ENCODE data around the gene MRRF. TPM values are rescaled to one million over a fixed set of nuclear protein-coding genes. Genes with fewer than 3 reads are reported as not detected.

The MRRF gene
- total RNA-seq, 4 donors from 2014 or later = 23.5 to 44.7 (median 38.9) TPM

DNA sequence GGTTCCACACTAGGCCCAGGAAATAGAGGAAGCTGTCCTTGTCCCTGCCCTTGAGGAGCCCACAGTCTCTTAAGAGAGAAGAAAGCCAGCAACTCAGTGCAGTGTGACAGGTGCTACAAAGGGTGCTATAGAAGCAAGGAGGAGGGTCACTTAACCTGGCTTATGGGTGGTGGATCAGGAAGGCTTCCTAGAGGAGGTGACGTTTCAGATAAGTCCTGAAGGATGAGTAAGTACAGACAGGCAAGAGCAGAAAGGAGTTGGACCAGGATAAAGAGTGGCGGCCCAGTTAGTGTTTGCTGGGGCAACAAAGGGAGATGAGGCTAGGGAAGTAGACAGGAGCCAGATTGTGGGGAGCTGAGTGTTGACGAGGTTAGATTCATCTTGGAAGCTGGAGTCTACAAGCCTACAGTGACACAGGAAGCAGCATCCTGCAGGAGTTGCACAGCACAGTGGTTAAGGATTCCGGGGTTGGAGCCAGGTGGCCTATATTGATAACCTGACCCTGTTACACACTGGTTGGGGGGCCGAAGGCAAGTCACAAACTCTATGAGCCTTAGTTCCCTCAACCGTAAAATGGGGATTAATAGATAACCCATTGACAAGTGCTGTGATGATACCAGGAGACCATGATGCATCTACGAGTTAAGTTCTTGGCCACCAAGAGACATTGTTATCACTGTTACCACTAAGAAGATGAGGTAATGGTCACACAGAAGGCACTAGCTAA is 30.5 kb upstream of the MRRF start:
- Histone ChIP-seq H3K27me3 (peaks cover 4 to 5% of the 10 kb centered on the region in 2 donors), H3K4me3 (no peak overlapping the region), H3K36me3 (no peaks in the 10 kb centered on the region), H3K27ac (no peak overlapping the region), H3K4me1 (no peaks in the 10 kb centered on the region), H3K9me3 (no peaks in the 10 kb centered on the region)
- intact Hi-C loops (cut with DNase I; ENCODE audit: low total_unique reads) = no loop called here
- TF ChIP-seq, protein P1, sequence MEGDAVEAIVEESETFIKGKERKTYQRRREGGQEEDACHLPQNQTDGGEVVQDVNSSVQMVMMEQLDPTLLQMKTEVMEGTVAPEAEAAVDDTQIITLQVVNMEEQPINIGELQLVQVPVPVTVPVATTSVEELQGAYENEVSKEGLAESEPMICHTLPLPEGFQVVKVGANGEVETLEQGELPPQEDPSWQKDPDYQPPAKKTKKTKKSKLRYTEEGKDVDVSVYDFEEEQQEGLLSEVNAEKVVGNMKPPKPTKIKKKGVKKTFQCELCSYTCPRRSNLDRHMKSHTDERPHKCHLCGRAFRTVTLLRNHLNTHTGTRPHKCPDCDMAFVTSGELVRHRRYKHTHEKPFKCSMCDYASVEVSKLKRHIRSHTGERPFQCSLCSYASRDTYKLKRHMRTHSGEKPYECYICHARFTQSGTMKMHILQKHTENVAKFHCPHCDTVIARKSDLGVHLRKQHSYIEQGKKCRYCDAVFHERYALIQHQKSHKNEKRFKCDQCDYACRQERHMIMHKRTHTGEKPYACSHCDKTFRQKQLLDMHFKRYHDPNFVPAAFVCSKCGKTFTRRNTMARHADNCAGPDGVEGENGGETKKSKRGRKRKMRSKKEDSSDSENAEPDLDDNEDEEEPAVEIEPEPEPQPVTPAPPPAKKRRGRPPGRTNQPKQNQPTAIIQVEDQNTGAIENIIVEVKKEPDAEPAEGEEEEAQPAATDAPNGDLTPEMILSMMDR (IDR thresholded peaks at IDR 0.05) = no peak
- no peak for TF ChIP-seq POLR2A (IDR thresholded peaks at IDR 0.05)
- no peak for DNase-seq

DNA sequence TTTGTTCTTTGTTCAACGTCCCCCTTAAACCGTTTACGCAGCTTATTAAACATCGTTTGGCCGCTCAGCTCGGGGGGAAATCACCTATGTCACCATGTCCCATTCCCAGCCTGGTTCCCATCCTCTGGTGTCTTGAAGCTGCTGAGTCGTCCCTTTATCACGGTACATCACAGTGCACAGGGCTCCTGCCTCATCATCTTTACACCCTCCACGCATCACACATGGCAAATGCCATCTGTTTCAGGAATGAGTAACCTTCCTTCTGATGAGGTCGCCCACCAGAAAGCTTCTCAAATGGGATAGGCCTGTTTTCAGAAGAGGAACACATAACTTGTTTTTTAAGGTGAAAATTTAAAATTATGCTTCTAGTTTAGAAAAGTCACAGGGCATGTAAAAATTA is 28.0 kb upstream of the MRRF start:
- H3K27me3 ChIP-seq = no peaks in the 10 kb centered on the region
- H3K36me3 ChIP-seq = no peaks in the 10 kb centered on the region
- no peak overlapping the region for H3K4me3 ChIP-seq
- H3K4me1 ChIP-seq = no peaks in the 10 kb centered on the region
- DNase-seq = no peak
- H3K9me3 ChIP-seq = no peaks in the 10 kb centered on the region
- H3K27ac ChIP-seq = no peak overlapping the region
- TF ChIP-seq, protein P1 (IDR thresholded peaks at IDR 0.05) = no peak
- TF ChIP-seq POLR2A (IDR thresholded peaks at IDR 0.05) = no peak
- intact Hi-C loops (cut with DNase I; ENCODE audit: low total_unique reads) = no loop called here

DNA sequence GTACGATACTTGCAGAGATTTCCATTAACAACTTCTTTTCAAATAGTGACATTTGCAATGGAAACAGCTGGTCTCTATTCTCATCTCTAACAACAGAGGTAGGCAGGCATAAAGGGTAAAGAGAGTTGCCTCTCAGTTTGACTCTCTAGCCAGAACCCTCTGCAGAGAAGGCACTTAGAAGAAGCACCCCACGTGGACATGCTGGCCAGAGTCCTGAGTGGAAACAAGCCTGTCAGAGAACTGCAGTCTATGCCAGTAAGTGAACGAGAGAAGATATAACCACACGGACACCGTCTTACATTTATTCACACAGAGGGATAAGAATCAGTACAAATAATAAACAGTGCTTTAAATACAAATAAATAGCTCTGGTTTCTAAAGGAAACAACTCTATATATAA is 25.0 kb upstream of the MRRF start:
- no peak overlapping the region for H3K4me3 ChIP-seq
- H3K27me3 ChIP-seq = no peaks in the 10 kb centered on the region
- no peaks in the 10 kb centered on the region for H3K9me3 ChIP-seq
- no peaks in the 10 kb centered on the region for H3K4me1 ChIP-seq
- intact Hi-C loops (cut with DNase I; ENCODE audit: low total_unique reads) = no loop called here
- H3K36me3 ChIP-seq = no peaks in the 10 kb centered on the region
- no peak overlapping the region for H3K27ac ChIP-seq
- no peak for DNase-seq
- TF ChIP-seq, protein P1 (IDR thresholded peaks at IDR 0.05) = no peak
- no peak for TF ChIP-seq POLR2A (IDR thresholded peaks at IDR 0.05)

DNA sequence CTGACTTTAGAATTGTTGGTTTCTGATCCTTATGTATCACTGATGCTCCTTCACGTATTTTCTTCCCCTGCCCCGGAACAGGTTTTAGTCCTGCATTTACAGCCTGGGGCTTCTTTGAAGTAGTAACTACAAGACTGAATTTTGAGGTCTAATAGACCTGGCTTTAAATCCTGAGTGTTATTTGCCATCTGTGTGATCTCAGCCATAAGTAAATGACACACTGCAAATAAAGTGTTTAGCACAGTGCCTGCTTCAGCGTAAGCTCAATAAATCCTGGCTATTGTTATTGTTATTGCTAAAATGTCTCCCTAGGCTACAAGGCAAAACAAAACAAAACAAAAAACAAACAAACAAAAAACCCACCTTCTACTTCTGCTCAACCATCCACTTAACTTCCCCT is 20.3 kb upstream of the MRRF start:
- H3K36me3 ChIP-seq = no peaks in the 10 kb centered on the region
- no peaks in the 10 kb centered on the region for H3K27me3 ChIP-seq
- H3K4me3 ChIP-seq = no peak overlapping the region
- intact Hi-C loops (cut with DNase I; ENCODE audit: low total_unique reads) = no loop called here
- no peaks in the 10 kb centered on the region for H3K4me1 ChIP-seq
- DNase-seq = no peak
- H3K9me3 ChIP-seq = no peaks in the 10 kb centered on the region
- H3K27ac ChIP-seq = no peak overlapping the region
- no peak for TF ChIP-seq POLR2A (IDR thresholded peaks at IDR 0.05)
- TF ChIP-seq, protein P1 (IDR thresholded peaks at IDR 0.05) = no peak

DNA sequence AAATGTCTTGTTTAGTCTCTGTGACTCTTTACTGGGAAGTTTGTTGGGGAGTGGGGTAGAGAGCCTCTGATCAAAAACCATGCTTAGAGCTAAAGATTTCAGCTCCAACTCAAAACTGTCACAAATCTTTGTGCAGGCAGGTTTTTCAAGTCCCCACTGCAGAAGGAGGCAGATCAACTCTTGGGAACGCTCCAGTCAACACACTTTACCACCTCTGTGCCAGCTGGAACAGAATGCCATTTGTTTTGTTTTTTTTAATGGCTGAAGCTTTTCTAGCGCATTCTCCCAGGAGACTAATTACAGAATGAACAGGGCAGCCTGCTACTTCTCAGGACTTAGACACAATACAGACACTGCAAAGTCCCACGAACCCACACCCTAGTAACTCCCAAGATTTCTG is 18.0 kb upstream of the MRRF start:
- Histone ChIP-seq H3K9me3 (no peaks in the 10 kb centered on the region), H3K4me3 (no peak overlapping the region), H3K27ac (no peak overlapping the region), H3K4me1 (no peaks in the 10 kb centered on the region), H3K27me3 (no peaks in the 10 kb centered on the region), H3K36me3 (no peaks in the 10 kb centered on the region)
- no peak for TF ChIP-seq POLR2A (IDR thresholded peaks at IDR 0.05)
- TF ChIP-seq, protein P1 (IDR thresholded peaks at IDR 0.05) = no peak
- intact Hi-C loops (cut with DNase I; ENCODE audit: low total_unique reads) = no loop called here
- DNase-seq = no peak

All from uterus (tissue), 4 donors.